ENCODE measurements around the gene MAJIN. TPM values are rescaled to one million over a fixed set of nuclear protein-coding genes. Genes with fewer than 3 reads are reported as not detected.

The MAJIN gene
- total RNA-seq, 4 donors from 2014 or later = not detected

DNA sequence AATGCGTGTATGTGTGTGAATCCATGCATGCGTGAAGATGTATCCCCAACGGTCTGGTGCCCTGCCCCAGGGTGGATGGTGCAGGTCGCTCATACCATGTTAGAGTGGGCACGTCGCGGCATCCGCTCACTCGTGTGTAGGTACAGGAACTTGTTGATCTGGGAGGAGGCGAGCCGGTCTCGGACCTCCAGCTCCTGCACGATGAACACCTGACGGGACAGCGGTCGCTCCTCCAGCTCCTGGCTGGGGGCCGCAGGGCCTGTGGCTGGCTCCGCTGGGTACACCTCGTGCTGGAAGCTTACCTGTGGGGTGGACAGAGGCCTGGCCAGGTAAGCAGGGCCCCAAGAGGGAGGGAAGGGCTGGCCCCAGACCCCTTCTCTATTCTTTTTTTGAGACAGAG, 73.4 kb downstream of the MAJIN start:
- TF ChIP-seq, protein P1, sequence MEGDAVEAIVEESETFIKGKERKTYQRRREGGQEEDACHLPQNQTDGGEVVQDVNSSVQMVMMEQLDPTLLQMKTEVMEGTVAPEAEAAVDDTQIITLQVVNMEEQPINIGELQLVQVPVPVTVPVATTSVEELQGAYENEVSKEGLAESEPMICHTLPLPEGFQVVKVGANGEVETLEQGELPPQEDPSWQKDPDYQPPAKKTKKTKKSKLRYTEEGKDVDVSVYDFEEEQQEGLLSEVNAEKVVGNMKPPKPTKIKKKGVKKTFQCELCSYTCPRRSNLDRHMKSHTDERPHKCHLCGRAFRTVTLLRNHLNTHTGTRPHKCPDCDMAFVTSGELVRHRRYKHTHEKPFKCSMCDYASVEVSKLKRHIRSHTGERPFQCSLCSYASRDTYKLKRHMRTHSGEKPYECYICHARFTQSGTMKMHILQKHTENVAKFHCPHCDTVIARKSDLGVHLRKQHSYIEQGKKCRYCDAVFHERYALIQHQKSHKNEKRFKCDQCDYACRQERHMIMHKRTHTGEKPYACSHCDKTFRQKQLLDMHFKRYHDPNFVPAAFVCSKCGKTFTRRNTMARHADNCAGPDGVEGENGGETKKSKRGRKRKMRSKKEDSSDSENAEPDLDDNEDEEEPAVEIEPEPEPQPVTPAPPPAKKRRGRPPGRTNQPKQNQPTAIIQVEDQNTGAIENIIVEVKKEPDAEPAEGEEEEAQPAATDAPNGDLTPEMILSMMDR (IDR thresholded peaks at IDR 0.05; ENCODE audit: low read depth) = no peak

DNA sequence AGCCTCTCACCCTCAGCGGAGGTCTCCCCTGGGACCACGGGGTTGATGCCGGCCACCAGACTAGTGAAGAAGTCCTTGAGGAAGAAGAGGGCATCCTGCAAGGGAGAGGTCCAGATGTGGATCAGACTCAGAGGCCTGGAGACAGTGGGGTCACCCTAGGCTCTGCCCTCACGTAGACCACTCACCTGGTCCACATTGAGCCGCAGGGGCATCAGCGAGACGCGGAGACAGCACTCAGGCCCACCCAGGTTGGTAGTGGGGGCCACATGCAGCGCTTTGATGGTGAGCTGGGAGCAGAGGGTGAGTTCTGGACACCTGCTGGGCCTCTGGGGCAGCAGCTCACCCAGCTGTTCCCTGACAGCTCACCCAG, 73.8 kb downstream of the MAJIN start:
- TF ChIP-seq, protein P1 (IDR thresholded peaks at IDR 0.05; ENCODE audit: low read depth) = no peak

DNA sequence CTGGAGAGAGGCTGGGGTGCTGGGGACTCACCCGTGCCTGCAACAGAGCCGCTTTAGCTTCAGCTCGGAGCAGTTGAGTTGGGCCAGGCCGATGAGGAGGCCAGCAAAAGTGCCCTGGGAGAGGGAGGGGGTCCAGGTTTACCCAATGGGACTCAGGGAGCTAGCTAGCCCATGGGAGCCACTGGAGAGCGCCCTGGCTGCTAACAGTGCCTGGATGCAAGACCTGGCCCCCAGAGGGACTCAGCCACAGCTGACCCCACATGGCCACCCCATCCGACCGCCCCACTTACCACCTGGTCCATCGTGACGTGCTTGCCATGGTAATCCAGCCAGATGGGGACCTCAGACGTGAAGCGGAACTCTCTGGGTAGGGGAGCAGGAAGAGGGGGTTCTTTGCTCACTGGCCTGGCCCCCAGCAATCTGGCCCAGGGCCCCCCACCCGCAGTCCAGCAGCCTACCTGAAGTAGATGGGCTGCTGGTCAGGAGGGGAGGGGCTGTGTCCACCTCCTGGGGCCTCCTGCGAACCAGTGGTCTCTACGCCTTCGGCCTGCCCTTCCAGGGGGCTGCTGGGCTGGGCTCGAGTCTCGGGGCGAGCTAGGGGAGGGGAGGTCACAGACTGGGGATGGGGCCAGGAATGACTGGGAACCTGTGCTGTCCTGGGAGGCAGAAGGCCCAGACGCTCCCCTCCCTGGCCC, 74.4 kb downstream of the MAJIN start:
- TF ChIP-seq, protein P1 (IDR thresholded peaks at IDR 0.05; ENCODE audit: low read depth) = no peak

DNA sequence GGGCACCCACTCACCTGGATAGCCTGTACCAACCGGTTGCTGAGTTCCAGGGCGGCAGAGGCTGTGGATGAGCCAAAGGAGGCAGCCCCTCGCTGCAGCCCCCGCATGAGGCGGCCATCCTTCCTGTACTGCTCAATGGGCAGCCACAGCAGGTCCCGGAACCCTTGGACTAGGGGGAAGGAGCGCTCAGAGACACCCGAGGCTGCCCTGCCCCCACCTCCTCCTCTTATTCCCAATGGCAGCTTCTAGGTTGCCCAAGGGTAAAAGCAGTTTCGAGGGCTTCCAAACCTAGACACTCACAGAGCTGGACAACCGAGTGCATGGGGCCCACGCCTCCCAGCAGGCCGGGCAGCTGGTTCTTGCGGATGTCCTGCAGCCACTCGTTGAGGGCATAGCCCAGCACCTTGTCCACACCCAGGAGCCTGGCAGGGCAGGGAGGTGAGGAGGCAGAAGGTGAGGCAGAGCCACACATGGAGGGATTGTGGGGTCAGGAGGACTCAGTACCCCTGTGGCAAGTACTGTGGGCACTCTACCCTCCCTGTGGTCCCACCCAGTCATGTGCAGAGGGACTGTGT, 75.4 kb downstream of the MAJIN start:
- TF ChIP-seq, protein P1 (IDR thresholded peaks at IDR 0.05; ENCODE audit: low read depth) = no peak

DNA sequence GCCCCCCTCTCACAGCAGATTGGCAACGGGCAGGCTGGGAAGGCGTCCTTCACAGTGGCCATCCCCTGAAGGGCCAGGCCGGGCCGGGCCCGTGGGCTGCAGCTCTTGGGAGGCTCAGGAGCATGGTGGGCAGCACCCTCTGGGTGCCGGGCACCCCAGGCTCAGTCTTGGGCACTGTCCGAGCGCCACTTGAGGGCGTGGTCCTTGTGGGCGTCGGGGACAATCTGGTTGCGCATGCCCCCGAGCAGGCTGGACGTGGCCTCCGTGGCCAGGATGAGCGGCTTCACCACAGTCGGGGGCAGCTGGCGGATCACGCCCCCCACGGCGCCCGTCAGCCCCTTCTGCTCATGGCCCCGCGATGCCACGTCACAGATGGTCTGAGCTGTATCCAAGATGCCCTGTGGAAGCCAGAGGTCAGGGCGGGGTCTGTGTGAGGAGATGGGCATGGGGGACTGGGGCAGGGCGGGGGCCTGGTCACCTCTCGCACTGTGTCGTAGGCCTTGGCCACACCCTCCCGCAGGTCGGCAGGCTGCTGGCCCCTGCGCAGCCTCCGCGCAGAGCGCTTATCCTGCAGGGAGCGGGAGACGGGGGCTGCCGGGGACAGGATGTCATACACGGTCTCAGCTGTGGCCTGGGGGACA, 77.0 kb downstream of the MAJIN start:
- TF ChIP-seq, protein P1 (IDR thresholded peaks at IDR 0.05; ENCODE audit: low read depth) = no peak

DNA sequence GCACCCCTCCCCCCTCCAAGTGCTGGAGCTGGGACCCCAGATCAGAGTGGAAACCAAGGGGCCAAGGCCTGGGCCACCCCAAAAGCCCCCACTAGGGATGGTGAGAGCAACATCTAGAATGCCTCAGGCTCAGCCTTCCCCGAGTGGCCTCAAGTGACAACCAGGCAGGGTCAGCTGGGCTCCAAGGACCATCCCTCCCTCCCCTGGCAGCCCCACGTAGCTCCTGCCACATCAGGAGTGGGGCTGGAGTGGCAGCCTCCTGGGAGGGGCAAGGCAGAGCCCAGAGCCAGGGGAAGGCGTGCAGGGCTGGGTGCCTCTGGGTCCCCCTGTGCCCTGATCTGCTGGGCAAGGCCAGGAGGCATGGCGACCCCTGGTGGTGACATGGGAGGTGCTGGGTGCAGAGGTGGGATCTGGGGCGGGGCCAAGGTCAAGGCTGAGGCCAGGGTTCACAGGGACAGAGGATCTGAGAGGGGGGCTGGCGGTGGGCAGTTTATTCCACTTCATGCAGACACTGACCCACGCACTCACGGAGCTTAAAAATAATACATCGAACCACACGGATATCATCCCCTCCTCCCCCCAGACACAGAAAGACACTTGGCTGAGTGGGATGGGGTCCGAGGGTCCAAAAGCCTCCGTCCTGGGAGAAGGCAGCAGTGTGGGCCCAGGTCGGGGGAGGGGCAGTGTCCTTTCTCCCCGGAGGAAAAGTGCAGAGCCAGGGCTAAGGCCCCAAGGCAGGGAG, 77.7 kb downstream of the MAJIN start:
- TF ChIP-seq, protein P1 (IDR thresholded peaks at IDR 0.05; ENCODE audit: low read depth) = no peak

Data from subcutaneous adipose tissue (tissue), 4 donors.